HL-60/S4 (cell line): ENCODE data around the gene KCNMA1.
"Not testable (repeated sequence)": the region's sequence is repeated elsewhere in the genome, so short reads cannot be mapped to it uniquely, and the experiment has no call there.

ENCODE experiments used
- in situ Hi-C: fragments of 300-500 bp; cut with MboI; formaldehyde crosslinking; loops from 2 replicates; pipeline ENCODE4 v1.14.3; 2022; ENCODE audit warnings: low sequenced_read_pairs

The KCNMA1 gene

DNA sequence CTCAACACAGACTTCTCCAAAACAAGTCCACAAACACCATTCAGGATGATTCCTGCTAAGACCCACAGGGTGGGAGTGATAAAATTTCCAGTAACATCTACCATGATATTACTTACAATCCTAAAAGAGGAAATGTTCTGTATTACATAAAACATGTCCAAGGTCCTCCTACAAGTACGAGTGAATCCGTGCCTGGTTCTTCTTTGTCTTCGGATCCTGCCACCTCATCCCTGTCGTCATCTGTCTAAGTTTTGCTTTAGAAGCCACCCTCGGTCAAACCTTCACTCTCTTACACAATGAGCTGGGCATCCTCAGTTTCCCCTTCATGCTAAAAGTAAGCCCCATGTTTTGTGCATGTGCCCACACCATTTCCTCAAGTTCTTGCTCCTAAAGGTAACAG is 279.0 kb downstream of the KCNMA1 start:
- in situ Hi-C loops, result no loop called here

DNA sequence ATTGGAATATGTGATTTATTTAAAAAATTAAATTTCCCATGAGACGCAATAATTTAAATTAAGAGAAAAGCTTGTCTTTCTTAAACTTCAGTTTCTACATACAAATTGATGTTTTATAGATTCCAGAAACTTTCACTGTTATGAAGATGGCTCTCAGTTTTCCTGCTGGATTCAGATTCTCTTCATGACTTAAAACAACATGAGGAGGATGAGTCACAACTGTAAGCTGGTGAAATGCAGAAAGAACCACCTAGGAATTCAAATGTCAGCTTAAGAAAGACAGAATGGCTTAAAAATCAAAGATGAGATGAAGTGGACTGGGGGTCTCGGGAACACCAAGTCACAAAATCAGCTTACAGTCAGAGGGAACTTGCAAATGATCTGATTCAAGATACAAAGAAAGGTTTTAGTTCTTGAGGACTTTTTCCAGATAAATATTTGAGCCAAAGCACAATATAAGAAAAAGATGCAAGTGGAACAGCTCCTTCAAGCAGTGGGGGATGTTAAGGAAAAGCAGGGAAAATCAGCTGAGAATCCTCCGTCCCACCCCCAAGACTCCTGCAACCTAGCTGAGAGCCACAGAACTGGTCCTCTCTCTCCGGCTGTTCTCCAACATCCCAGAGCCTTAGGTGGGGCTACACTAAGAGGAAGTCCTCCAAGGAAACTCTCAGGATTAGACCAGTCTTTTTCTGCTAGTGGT is 279.8 kb downstream of the KCNMA1 start:
- in situ Hi-C loops, result no loop called here

DNA sequence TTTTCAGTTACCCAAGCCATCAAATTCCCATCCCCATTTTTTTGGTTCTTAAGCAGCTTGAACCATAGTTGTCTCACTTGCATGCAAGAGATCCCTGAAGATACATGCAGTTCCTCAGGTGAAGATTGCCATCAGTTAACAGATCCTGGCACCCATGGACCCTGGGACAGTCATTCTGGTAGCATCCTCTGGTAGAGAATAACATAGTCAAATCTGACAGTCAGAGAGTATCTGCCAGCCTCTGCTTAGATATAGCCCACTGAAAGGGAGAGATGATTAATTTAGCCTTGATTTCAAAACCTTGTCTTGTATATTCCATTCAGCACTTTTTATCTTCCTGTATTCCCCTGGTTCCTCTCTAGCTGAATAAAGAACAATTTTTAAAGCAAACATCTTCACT is 280.4 kb downstream of the KCNMA1 start:
- in situ Hi-C loops, result no loop called here

- in situ Hi-C loops, result no loop called here
Observed at GRCh38 chr10:77355844-77356243, 281.8 kb downstream of the KCNMA1 start.

GRCh38 chr10:77351386-77351785 is 286.2 kb downstream of the KCNMA1 start:
- in situ Hi-C loops, result no loop called here

- in situ Hi-C loops, result no loop called here
Observed at GRCh38 chr10:77350711-77351119, 286.9 kb downstream of the KCNMA1 start.

DNA sequence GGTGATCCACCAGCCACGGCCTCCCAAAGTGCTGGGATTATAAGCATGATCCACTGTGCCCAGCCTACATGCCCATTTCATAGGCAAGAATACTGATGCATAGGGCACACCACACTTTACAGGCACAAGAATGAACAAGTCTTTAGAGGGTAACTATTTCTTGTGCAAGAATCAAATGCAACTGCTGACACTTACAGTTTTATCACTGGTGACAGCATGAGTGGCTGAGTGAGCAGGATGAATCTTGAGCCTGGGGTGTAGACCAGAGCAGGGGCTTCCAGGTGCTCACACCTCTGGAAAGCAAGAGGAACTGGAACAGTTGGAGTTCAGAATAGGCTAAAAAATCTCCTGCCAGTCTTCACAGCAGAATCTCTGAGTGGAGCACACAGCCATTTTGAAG is 287.5 kb downstream of the KCNMA1 start:
- in situ Hi-C loops, result no loop called here

DNA sequence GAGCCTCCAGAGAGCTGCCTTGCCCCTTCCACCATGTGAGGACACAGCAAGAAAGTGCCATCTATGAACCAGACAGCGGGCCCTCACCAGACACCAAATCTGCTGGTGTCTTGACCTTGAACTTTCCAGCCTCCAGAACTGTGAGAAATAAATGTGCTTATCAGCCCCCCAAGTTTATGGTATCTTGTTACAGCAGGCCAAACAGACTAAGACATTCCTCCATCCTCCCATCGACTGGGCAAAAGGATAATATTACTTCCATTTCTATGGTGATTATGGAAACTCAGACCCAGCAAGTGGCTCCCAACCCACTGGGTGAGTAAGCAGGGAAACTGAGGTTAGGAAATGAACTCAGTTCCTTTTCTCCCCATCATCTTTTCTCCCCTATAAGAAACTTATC is 288.4 kb downstream of the KCNMA1 start:
- in situ Hi-C loops, result no loop called here

DNA sequence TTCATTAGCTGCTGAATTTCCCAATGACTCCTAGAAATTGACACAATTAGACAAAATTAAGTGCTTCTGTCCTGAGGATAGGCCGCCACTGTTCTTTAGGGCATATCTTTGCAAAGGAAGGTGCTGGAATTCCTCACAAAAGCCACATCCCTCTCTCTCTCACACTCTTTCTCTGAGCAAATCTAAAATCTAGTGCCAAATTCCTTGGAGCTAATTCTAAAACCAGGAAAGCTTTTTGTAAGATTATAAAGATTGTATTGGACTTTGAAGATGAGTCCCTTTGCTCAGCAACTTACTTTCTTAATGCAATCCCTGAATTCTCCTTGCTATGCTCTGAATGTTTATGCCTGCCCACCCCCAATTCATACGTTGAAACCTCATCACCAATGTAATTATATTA is 288.9 kb downstream of the KCNMA1 start:
- in situ Hi-C loops, result no loop called here

- in situ Hi-C loops, result no loop called here
Observed at GRCh38 chr10:77348082-77348481, 289.5 kb downstream of the KCNMA1 start.

DNA sequence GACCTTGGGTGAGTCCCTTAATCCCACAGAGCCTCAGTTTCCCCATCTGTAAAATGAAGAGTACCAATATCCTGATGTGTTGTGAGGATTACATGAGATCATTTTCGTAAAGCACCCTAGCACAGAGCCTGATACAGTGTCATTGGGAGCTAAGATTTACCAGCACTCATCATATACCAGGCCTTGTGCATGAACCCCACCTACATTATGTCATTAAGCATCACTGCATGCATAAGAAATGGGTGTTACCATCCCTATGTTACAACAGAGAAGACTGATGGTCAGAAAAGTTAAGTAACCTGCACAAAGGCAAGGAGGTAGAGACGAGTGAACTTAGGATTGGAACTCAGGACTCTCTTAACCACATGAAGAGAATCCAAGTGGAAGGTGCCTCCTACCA is 290.6 kb downstream of the KCNMA1 start:
- in situ Hi-C loops, result no loop called here

- in situ Hi-C loops, result no loop called here
Observed at GRCh38 chr10:77341055-77341454, 296.6 kb downstream of the KCNMA1 start.

DNA sequence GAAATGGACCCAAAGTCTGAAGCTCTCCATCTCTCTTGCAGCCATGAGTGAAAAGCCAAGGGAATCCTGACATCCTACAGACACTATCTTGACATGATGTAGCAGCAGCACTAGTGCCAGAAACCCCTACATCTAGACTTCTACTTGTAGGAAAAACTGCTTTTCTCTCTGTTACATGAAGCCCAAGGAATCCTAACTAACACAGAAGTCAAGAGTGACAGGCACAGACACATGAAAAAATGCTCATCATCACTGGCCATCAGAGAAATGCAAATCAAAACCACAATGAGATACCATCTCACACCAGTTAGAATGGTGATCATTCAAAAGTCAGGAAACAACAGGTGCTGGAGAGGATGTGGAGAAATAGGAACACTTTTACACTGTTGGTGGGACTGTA is 297.7 kb downstream of the KCNMA1 start:
- in situ Hi-C loops, result not testable (repeated sequence)

- in situ Hi-C loops, result no loop called here
Observed at GRCh38 chr10:77339166-77339565, 298.4 kb downstream of the KCNMA1 start.

GRCh38 chr10:77338143-77338542 is 299.5 kb downstream of the KCNMA1 start:
- in situ Hi-C loops, result no loop called here

GRCh38 chr10:77334501-77334900 is 303.1 kb downstream of the KCNMA1 start:
- in situ Hi-C loops, result no loop called here

GRCh38 chr10:77333610-77334340 is 303.8 kb downstream of the KCNMA1 start:
- in situ Hi-C loops, result no loop called here

- in situ Hi-C loops, result no loop called here
Observed at GRCh38 chr10:77332256-77332655, 305.4 kb downstream of the KCNMA1 start.

GRCh38 chr10:77328272-77328816 is 309.3 kb downstream of the KCNMA1 start:
- in situ Hi-C loops, result no loop called here

GRCh38 chr10:77325233-77325537 is 312.4 kb downstream of the KCNMA1 start:
- in situ Hi-C loops, result no loop called here

- in situ Hi-C loops, result no loop called here
Observed at GRCh38 chr10:77321838-77322237, 315.8 kb downstream of the KCNMA1 start.

GRCh38 chr10:77320971-77321471 is 316.6 kb downstream of the KCNMA1 start:
- in situ Hi-C loops, result no loop called here
